NOMO-1 (cell line): ENCODE measurements around the gene JOSD2.
A peak's percentile ranks its signal among the peaks of the same experiment; 100 is the strongest.
"Not testable (repeated sequence)": the region's sequence is repeated elsewhere in the genome, so short reads cannot be mapped to it uniquely, and the experiment has no call there.

ENCODE experiments used
- DNase-seq, 2 experiments: peaks; one replicate each; lab custom pipeline; 2025; ENCODE audit not compliant: unreplicated experiment in 2 of 2; lab: John Stamatoyannopoulos, UW

Gene JOSD2

GRCh38 chr19:50547385-50548190 is 36.6 kb upstream of the JOSD2 start:
- no peak for DNase-seq

- no peak for DNase-seq
Measured at GRCh38 chr19:50546527-50547221, 35.7 kb upstream of the JOSD2 start.

GRCh38 chr19:50542943-50543342 is 32.0 kb upstream of the JOSD2 start:
- DNase-seq: no peak

- DNase-seq: peak; percentile 44 to 46
Measured at GRCh38 chr19:50537769-50538230, 26.8 kb upstream of the JOSD2 start.

GRCh38 chr19:50537306-50537685 is 26.3 kb upstream of the JOSD2 start:
- DNase-seq: no peak

GRCh38 chr19:50536662-50537305 is 25.8 kb upstream of the JOSD2 start:
- DNase-seq: no peak

- DNase-seq: no peak
Measured at GRCh38 chr19:50535672-50536187, 24.7 kb upstream of the JOSD2 start.

GRCh38 chr19:50534478-50534877 is 23.5 kb upstream of the JOSD2 start:
- DNase-seq: no peak

- DNase-seq: no peak
Measured at GRCh38 chr19:50532952-50533351, 22.0 kb upstream of the JOSD2 start.

- DNase-seq: no peak
Measured at GRCh38 chr19:50531171-50531612, 20.2 kb upstream of the JOSD2 start.

- not testable (repeated sequence) for DNase-seq
Measured at GRCh38 chr19:50528052-50528451, 17.1 kb upstream of the JOSD2 start.

GRCh38 chr19:50522881-50523280 is 11.9 kb upstream of the JOSD2 start:
- no peak for DNase-seq

GRCh38 chr19:50520822-50521465 is 10.0 kb upstream of the JOSD2 start:
- no peak for DNase-seq

GRCh38 chr19:50519006-50519575 is 8.1 kb upstream of the JOSD2 start:
- no peak for DNase-seq

GRCh38 chr19:50518091-50519005 is 7.4 kb upstream of the JOSD2 start:
- DNase-seq: no peak

- DNase-seq: no peak
Measured at GRCh38 chr19:50517704-50518075, 6.7 kb upstream of the JOSD2 start.

- DNase-seq: no peak
Measured at GRCh38 chr19:50516964-50517703, 6.1 kb upstream of the JOSD2 start.

GRCh38 chr19:50516456-50516855 is 5.5 kb upstream of the JOSD2 start:
- no peak for DNase-seq

GRCh38 chr19:50515168-50515561 is 4.2 kb upstream of the JOSD2 start:
- DNase-seq: no peak
